Mammary epithelial cell (primary cell): ENCODE measurements around the gene EME1.

Source experiments
- EZH2 ChIP-seq: IDR thresholded peaks from 2 replicates; pipeline ENCODE4 v1.6.1; 2012; ENCODE audit warnings: low read length, inconsistent platforms, borderline replicate concordance
- TF ChIP-seq, protein P1 (sequence below), 2 donors: IDR thresholded peaks in 1 of 2; conservative IDR thresholded peaks in 1 of 2; 2 replicates each; pipeline ENCODE4 v1.5.1; 2011 to 2012; ENCODE audit warnings: inconsistent platforms in 2 of 2, low read length in 2 of 2, mild to moderate bottlenecking in 2 of 2, control low read depth in 1 of 2, low read depth in 1 of 2; ENCODE audit not compliant: insufficient read depth in 1 of 2; ENCODE audit errors: extremely low read depth in 1 of 2

GRCh38 chr17:50414808-50415207, 41.8 kb downstream of the EME1 start:
- TF ChIP-seq, protein P1, sequence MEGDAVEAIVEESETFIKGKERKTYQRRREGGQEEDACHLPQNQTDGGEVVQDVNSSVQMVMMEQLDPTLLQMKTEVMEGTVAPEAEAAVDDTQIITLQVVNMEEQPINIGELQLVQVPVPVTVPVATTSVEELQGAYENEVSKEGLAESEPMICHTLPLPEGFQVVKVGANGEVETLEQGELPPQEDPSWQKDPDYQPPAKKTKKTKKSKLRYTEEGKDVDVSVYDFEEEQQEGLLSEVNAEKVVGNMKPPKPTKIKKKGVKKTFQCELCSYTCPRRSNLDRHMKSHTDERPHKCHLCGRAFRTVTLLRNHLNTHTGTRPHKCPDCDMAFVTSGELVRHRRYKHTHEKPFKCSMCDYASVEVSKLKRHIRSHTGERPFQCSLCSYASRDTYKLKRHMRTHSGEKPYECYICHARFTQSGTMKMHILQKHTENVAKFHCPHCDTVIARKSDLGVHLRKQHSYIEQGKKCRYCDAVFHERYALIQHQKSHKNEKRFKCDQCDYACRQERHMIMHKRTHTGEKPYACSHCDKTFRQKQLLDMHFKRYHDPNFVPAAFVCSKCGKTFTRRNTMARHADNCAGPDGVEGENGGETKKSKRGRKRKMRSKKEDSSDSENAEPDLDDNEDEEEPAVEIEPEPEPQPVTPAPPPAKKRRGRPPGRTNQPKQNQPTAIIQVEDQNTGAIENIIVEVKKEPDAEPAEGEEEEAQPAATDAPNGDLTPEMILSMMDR (conservative IDR thresholded peaks at IDR 0.05 in 1 of 2, IDR thresholded peaks at IDR 0.05 in 1 of 2; ENCODE audit: extremely low read depth in 1 of 2, insufficient read depth in 1 of 2, low read depth in 1 of 2, low read length in 2 of 2), result no peak
- no peak for TF ChIP-seq EZH2
